NCI-H2081 treated with DMSO at 0.1 percent for 48 hours (cell line): ENCODE results near the gene LPA.

Experiments used
- DNase-seq: peaks from one replicate; lab custom pipeline; 2025; lab: John Stamatoyannopoulos, UW

LPA gene

DNA sequence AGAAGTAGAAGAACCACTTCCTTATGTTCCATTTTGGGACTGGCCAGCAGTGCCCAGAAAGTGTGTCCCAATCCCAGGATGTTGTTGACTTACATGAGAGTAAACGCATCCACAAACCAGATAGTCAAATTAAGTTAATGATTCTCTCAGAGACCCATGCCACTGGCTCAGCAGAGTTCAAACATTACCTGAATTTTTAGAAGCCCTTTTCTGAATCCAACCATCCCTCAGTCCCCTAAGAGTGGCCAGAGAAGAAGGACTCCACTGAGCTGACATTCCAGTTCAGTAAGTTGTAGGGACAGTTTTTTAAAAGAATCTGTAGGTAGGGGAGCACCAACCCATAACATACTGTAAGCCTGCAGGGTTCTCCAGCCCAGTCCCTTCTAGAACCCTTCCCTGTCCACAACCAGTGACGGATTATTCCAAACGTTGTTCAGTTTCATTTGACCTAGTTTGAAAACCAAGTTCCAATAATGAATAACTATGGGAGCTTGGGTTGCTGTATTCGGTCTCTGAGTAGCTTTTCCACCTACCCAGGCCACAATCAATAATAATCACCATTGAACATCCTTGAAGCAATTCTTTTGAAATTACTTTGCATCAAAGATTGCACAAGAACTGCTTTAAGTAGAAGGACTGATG, 153.0 kb downstream of the LPA start:
- DNase-seq: no peak

GRCh38 chr6:160510199-160510598, 153.9 kb downstream of the LPA start:
- no peak for DNase-seq

DNA sequence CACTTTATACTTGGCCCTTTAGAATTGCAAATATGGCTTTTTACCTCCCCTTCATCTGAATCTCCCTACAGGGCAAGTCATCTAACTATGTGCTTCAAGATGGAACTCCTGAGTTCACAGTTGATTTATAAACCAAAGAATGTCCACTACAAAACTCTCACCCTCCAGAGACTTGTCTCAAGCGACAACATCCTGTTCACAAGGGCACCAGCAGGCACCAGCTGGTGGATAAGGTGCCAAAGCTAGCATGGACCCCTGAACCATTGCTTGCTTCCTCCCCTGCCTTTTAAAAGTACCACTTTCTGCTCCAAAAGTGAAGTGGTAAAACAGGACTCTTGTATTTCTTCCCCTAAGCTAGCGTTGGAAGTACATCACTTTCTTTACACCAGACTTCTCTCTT, 154.5 kb downstream of the LPA start:
- no peak for DNase-seq

GRCh38 chr6:160508599-160508998, 155.5 kb downstream of the LPA start:
- no peak for DNase-seq

GRCh38 chr6:160507420-160507819, 156.7 kb downstream of the LPA start:
- DNase-seq: no peak

DNA sequence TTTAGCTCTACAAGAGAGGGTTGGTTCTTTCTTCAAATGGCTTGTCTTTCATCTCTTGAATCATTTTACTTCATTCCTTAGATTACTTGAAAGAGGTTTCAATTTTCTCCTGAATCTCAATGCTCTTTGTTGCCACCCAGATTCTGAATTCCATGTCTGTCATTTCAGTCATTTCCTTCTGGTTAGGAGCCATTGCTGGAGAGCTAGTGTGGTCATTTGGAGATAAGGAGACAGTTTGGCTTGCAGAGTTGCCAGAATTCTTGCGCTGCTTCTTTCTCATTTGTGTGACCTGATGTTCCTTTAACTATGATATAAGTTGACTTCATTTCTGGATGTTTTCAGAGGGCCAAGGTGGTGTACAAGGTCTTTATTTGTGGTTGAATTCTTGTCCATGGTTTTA, 158.1 kb downstream of the LPA start:
- DNase-seq: no peak

DNA sequence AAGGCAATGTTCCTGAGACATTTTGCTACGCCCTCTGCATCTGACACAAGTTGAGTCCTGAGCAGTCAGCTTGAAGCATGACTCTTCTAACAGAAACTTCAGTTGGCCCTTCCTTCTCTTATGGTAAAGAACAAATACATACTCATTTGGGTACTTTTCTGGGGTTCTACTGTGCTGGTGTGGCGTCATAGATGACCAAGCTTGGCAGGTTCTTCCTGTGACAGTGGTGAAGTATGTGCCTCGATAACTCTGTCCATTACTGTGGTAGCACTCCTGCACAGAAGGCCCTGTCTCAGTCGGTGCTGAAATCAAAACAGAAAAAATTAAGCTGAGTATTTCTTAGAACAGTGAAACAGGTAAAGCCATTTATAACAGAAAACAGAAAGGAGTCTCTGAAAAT, 163.4 kb downstream of the LPA start:
- DNase-seq: no peak

DNA sequence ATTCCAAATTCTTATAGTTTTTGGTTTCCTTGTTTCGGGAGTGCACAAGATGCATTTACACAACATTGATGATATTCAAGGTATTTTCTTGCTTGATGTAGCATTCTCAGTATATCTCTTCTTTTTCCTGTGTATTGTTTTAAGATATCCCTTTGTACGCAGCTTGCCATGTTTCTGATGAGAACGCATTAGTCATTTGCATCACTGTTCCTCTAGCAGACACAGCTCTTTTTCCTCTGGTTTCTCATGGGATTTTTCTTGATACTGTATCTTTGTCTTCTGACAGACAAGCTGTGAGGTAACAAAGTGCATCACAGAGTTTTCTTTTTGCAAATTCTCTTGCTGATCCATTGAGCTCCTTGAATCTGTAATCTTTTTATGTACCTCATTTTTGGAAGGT, 169.5 kb downstream of the LPA start:
- DNase-seq: no peak

DNA sequence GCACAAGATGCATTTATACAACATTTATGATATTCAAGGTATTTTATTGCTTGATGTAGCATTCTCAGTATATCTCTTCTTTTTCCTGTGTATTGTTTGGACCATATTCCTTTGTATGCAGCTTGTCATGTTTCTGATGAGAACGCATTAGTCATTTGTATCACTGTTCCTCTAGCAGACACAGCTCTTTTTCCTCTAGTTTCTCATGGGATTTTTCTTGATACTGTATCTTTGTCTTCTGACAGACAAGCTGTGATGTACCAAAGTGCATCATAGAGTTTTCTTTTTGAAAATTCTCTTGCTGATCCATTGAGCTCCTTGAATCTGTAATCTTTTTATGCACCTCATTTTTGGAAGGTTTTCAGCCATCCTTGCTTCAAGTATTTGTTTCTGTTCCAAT, 175.0 kb downstream of the LPA start:
- no peak for DNase-seq

DNA sequence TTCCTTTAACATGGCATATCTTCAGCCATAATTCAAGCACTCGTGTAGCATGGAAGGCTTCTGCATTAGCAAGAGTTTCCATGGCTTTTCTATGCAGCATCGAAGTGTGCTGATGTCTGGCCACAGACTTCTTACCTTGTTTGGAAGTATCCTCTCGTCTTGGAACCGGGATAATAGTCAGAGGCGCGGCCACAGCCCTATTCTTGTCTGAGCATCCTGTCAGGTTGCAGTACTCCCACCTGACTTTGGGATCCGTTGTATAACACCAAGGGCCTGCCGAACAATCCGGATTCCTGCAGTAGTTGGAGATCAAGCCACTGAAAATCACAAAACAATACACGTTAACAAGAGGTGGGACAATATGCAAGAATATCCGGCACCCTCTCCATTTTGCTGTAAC, 177.0 kb downstream of the LPA start:
- no peak for DNase-seq
